OCI-LY3 (cell line): ENCODE measurements around the gene RELCH.

Experiments used
- CTCF ChIP-seq: fragments of 200-600, 300-600 bp; sonication (generic); IDR thresholded peaks from 2 replicates; pipeline ENCODE4 v1.5.1; 2014; ENCODE audit warnings: antibody characterized with exemption, low read length, low read depth
- EZH2phosphoT487 ChIP-seq: fragments of 200-600 bp; shearing (Covaris generic); IDR thresholded peaks from 2 replicates; pipeline ENCODE4 v1.6.1; 2018; ENCODE audit warnings: antibody characterized with exemption, mixed run types, low read depth

DNA sequence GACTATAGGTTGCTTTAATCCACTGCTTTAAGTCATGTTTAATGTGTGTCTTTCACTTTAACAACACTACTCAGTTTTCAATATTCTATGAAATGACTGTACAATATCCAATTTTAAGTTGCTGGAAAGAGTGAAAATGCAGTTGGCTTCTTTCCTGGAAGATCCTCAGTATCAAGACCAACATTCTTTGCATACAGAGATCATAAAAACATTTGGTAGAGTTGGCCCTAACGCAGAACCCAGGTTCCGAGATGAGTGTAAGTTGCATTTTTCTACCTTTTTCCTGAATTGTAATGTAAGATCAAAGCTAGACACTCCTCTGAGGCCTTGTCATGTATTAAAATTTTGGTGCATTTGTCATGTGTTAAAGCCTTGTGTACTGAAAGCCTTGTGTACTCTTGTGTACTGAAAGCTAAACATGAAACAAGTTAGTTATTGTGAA is 95.2 kb downstream of the RELCH start:
- no peak for TF ChIP-seq CTCF
- TF ChIP-seq EZH2phosphoT487: no peak
